ENCODE measurements around the gene RCAN1. TPM values are rescaled to one million over a fixed set of nuclear protein-coding genes. Genes with fewer than 3 reads are reported as not detected.
A peak's percentile ranks its signal among the peaks of the same experiment; 100 is the strongest.

RCAN1 gene
- total and polyA plus RNA-seq, 2 of the 13 experiments (the other 11 are each of a cell fraction or from before 2014, with no cell fraction given): 9.4 to 34.1 TPM

DNA sequence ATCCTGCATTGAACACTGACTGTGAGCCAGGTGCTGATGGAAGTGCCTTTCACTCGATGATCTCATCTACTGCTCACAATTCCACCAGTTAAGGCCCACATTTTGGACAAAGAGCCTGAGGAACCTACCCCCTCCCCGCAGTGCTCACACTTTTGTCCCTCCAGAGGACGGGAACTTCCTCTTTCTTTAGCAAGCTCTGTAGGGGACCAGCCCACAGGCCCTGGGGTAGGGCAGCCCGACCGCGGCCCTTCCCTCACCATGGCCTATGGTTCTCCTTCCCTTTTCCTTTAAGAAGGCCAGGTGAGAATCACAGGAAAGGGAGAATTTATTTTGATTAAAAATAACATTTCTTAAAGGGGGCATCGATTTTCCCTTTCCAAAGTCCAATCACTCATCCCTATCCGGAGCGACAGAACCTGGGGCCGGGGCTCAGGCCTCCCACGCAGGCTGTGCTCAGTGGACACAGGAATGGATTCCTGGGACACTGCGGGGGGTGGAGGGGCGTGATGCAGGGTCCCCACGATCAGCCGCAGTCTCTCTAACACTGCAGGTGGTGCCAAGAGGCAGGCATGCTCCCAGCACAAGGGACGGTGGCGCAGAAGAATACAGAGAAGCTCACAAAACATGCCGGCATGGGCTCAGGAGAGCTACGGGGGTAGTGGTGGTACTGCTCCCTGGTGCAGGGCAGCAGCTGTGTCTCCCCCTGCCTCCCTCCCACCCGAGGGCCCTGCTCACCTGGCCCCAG is 94.0 kb downstream of the RCAN1 start:
- CTCF ChIA-PET (ENCODE audit: low intra/inter-chr PET ratio, low total read pairs): no interaction called here
- no peak overlapping the region for H2AFZ ChIP-seq (ENCODE audit: low read length)
- peaks cover 12% of the 10 kb centered on the region for H3K79me2 ChIP-seq (ENCODE audit: insufficient read depth, low read length)
- DNase-seq (ENCODE audit: low spot score) (no peak), ATAC-seq (no peak), FAIRE-seq (no peak)
- peak overlapping the region; percentile 85 for H3K27ac ChIP-seq (ENCODE audit: extremely low read length, insufficient read depth, low read length)
- peaks cover 5% of the 10 kb centered on the region; the same call in 1 of the 2 replicates for H4K20me1 ChIP-seq (ENCODE audit: insufficient read depth, low read length)
- WGBS (ENCODE audit: low lambda C conversion rate): 97% methylated on average over 17 of the region's 20 CpGs
- no peaks in the 10 kb centered on the region for H3K9me3 ChIP-seq (ENCODE audit: low read length)
- intact Hi-C loops (cut with micrococcal nuclease; ENCODE audit: unreplicated experiment) (loop anchor here (5.0 kb wide), 1 partner anchor 81 kb away; no protein-coding TSS in a partner anchor), in situ Hi-C loops (cut with HindIII; ENCODE audit: extremely low pct_ligation_motif_present, low pct_unique_long_range_greater_than_20kb) (no loop called here)
- H3K9ac ChIP-seq (ENCODE audit: insufficient read depth, low read depth, low read length): no peak overlapping the region
- H3K27me3 ChIP-seq (ENCODE audit: control insufficient read depth in 1 of 2, insufficient read depth in 2 of 2, low read length in 2 of 2): no peaks in the 10 kb centered on the region
- BruUV-seq (replicated peaks): no TSS peak
- 0 out of 6 replicates have a peak overlapping the region, but pooled peaks of 1 of the 3 experiments have one; percentile 57 for H3K4me3 ChIP-seq (replicated peaks in 1 of 3; ENCODE audit: insufficient read depth in 1 of 3, low read depth in 2 of 3, low read length in 3 of 3)
- H3K4me2 ChIP-seq (ENCODE audit: low read depth, low read length): no peak overlapping the region; the same call in 1 of the 2 replicates
- POLR2A ChIA-PET: interaction anchor here (2.9 to 6.7 kb wide), 2 partner anchors 12 to 22 kb away, joined by 30 to 120 read pairs; no protein-coding TSS in a partner anchor
- no peak for TF ChIP-seq HNF1B (CRISPR knock-in tag; IDR thresholded peaks at IDR 0.05)
- no peak for TF ChIP-seq ZNF510 (CRISPR knock-in tag; IDR thresholded peaks at IDR 0.05; ENCODE audit: low read depth)
- 0 out of 2 replicates have a peak, but pooled peaks have one; percentile 28 for TF ChIP-seq ZNF552 (CRISPR knock-in tag; IDR thresholded peaks at IDR 0.05; ENCODE audit: borderline replicate concordance)
- TF ChIP-seq, protein P1, sequence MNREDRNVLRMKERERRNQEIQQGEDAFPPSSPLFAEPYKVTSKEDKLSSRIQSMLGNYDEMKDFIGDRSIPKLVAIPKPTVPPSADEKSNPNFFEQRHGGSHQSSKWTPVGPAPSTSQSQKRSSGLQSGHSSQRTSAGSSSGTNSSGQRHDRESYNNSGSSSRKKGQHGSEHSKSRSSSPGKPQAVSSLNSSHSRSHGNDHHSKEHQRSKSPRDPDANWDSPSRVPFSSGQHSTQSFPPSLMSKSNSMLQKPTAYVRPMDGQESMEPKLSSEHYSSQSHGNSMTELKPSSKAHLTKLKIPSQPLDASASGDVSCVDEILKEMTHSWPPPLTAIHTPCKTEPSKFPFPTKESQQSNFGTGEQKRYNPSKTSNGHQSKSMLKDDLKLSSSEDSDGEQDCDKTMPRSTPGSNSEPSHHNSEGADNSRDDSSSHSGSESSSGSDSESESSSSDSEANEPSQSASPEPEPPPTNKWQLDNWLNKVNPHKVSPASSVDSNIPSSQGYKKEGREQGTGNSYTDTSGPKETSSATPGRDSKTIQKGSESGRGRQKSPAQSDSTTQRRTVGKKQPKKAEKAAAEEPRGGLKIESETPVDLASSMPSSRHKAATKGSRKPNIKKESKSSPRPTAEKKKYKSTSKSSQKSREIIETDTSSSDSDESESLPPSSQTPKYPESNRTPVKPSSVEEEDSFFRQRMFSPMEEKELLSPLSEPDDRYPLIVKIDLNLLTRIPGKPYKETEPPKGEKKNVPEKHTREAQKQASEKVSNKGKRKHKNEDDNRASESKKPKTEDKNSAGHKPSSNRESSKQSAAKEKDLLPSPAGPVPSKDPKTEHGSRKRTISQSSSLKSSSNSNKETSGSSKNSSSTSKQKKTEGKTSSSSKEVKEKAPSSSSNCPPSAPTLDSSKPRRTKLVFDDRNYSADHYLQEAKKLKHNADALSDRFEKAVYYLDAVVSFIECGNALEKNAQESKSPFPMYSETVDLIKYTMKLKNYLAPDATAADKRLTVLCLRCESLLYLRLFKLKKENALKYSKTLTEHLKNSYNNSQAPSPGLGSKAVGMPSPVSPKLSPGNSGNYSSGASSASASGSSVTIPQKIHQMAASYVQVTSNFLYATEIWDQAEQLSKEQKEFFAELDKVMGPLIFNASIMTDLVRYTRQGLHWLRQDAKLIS (CRISPR knock-in tag; IDR thresholded peaks at IDR 0.05): no peak
- TF ChIP-seq, protein P2, sequence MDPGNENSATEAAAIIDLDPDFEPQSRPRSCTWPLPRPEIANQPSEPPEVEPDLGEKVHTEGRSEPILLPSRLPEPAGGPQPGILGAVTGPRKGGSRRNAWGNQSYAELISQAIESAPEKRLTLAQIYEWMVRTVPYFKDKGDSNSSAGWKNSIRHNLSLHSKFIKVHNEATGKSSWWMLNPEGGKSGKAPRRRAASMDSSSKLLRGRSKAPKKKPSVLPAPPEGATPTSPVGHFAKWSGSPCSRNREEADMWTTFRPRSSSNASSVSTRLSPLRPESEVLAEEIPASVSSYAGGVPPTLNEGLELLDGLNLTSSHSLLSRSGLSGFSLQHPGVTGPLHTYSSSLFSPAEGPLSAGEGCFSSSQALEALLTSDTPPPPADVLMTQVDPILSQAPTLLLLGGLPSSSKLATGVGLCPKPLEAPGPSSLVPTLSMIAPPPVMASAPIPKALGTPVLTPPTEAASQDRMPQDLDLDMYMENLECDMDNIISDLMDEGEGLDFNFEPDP (CRISPR knock-in tag; conservative IDR thresholded peaks at IDR 0.05): 0 out of 2 replicates have a peak, but pooled peaks have one; percentile 55
- peaks cover 57% of the 10 kb centered on the region for H3K4me1 ChIP-seq (ENCODE audit: insufficient read depth, low read length)
- H3K36me3 ChIP-seq (replicated peaks in 1 of 2; ENCODE audit: control insufficient read depth in 1 of 2, insufficient read depth in 2 of 2, low read length in 2 of 2): peaks cover 9 to 41% of the 10 kb centered on the region in 2 experiments

Measured in HepG2 (cell line).